H1 (cell line): Measurements from ENCODE around the gene C6orf62. TPM values are rescaled to one million over a fixed set of nuclear protein-coding genes. Genes with fewer than 3 reads are reported as not detected.

Experiments
- CTCF ChIA-PET: fragments of 300-600 bp; sonication (Branson Sonifier 250); formaldehyde crosslinking; loops from one replicate; lab custom pipeline; 2021; ENCODE audit not compliant: partially characterized antibody; lab: Charles Lee
- POLR2A ChIA-PET: fragments of 300-600 bp; sonication (Branson Sonifier 250); formaldehyde crosslinking; loops from one replicate; lab custom pipeline; 2021; ENCODE audit warnings: inconsistent platforms; ENCODE audit not compliant: partially characterized antibody; lab: Charles Lee
- DNase-seq, 2 experiments: peaks; one replicate each; pipeline versions ENCODE4 v3.0.0 to v3.0.0-alpha.2; 2010 to 2022; ENCODE audit warnings: low spot score in 2 of 2, low read depth in 1 of 2, mixed read lengths in 1 of 2
- FAIRE-seq: peaks from 2 replicates; lab custom pipeline; 2011; peaks lifted over from hg19 to GRCh38; lab: Jason Lieb, UNC
- H2AFZ ChIP-seq: 2 replicates; pipeline ENCODE4 v1.8.1; 2012; ENCODE audit warnings: low read length, inconsistent platforms
- H2AK5ac ChIP-seq: 2 replicates; pipeline ENCODE4 v1.6.1; 2013; ENCODE audit warnings: low read depth, low read length
- H2BK120ac ChIP-seq: replicated peaks from 2 replicates; pipeline ENCODE3; 2013; ENCODE audit warnings: low read depth, low read length, inconsistent platforms
- H2BK12ac ChIP-seq: 2 replicates; pipeline ENCODE4 v1.6.1; 2013; ENCODE audit warnings: low read depth, low read length
- H2BK15ac ChIP-seq: 2 replicates; pipeline ENCODE4 v1.6.1; 2013; ENCODE audit warnings: low read length
- H2BK20ac ChIP-seq: 2 replicates; pipeline ENCODE4 v1.6.1; 2013; ENCODE audit warnings: low read length
- H2BK5ac ChIP-seq: 2 replicates; pipeline ENCODE4 v1.6.1; 2013; ENCODE audit warnings: low read depth, low read length
- H3K14ac ChIP-seq: 2 replicates; pipeline ENCODE4 v1.6.1; 2013; ENCODE audit warnings: inconsistent platforms; ENCODE audit not compliant: insufficient read length
- H3K18ac ChIP-seq: 2 replicates; pipeline ENCODE4 v1.6.1; 2013; ENCODE audit warnings: low read length; ENCODE audit errors: extremely low read depth
- H3K23ac ChIP-seq: 2 replicates; pipeline ENCODE4 v1.6.1; 2013; ENCODE audit warnings: inconsistent platforms; ENCODE audit not compliant: insufficient read length
- H3K23me2 ChIP-seq: 2 replicates; pipeline ENCODE4 v1.6.1; 2013; ENCODE audit warnings: low read depth, low read length
- H3K27ac ChIP-seq: 2 replicates; pipeline ENCODE4 v1.6.1; 2011; ENCODE audit warnings: low read depth, low read length, inconsistent platforms
- H3K27me3 ChIP-seq, 4 experiments: replicated peaks in 1 of 4; 1 replicate in 1 of 4; 2 replicates in 3 of 4; pipeline versions ENCODE4 v1.6.1 to v1.8.1; 2011 to 2013; ENCODE audit warnings: low read length in 3 of 4, mild to moderate bottlenecking in 3 of 4, inconsistent platforms in 2 of 4, mixed read lengths in 2 of 4, moderate library complexity in 1 of 4; ENCODE audit not compliant: control insufficient read depth in 3 of 4, insufficient read depth in 3 of 4; ENCODE audit errors: extremely low read depth in 1 of 4
- H3K36me3 ChIP-seq, 4 experiments: 2 replicates each; pipeline versions ENCODE4 v1.6.1 to v1.8.1; 2011 to 2013; ENCODE audit warnings: mild to moderate bottlenecking in 4 of 4, low read length in 3 of 4, moderate library complexity in 2 of 4, control low read depth in 1 of 4, inconsistent platforms in 1 of 4; ENCODE audit not compliant: insufficient read depth in 4 of 4, control insufficient read depth in 2 of 4
- H3K4ac ChIP-seq: replicated peaks from 2 replicates; pipeline ENCODE3; 2013; ENCODE audit warnings: low read length, low read depth, mixed read lengths, inconsistent platforms; ENCODE audit not compliant: insufficient read length
- H3K4me1 ChIP-seq, 4 experiments: replicated peaks in 1 of 4; 1 replicate in 1 of 4; 2 replicates in 3 of 4; pipeline versions ENCODE4 v1.6.1 to v1.8.1; 2011 to 2013; ENCODE audit warnings: low read length in 3 of 4, inconsistent platforms in 2 of 4, mixed read lengths in 1 of 4; ENCODE audit not compliant: insufficient read depth in 4 of 4, control insufficient read depth in 3 of 4
- H3K4me2 ChIP-seq, 2 experiments: 2 replicates each; pipeline versions ENCODE4 v1.6.1 to v1.8.1; 2011 to 2013; ENCODE audit warnings: low read depth in 2 of 2, low read length in 2 of 2, control low read depth in 1 of 2, inconsistent platforms in 1 of 2, mild to moderate bottlenecking in 1 of 2; ENCODE audit not compliant: insufficient read depth in 1 of 2
- H3K4me3 ChIP-seq, 4 experiments: fragments of 200-600, 300-600 bp in 1 of 4; sonication (generic), shearing (Covaris generic), sonication (Bioruptor Twin) in 1 of 4; 2 replicates each; pipeline versions ENCODE4 v1.5.1 to v1.8.1; 2011 to 2016; ENCODE audit warnings: low read length in 4 of 4, low read depth in 3 of 4, control low read depth in 2 of 4, inconsistent platforms in 2 of 4, mild to moderate bottlenecking in 2 of 4, mixed read lengths in 1 of 4, moderate library complexity in 1 of 4; ENCODE audit not compliant: insufficient read depth in 2 of 4; ENCODE audit errors: extremely low read depth in 1 of 4
- H3K56ac ChIP-seq: replicated peaks from 2 replicates; pipeline ENCODE3; 2013; ENCODE audit warnings: low read depth, mild to moderate bottlenecking, mixed read lengths, low read length, inconsistent platforms; ENCODE audit not compliant: insufficient read length
- H3K79me1 ChIP-seq: 2 replicates; pipeline ENCODE4 v1.6.1; 2013; ENCODE audit warnings: low read depth, low read length, control low read depth
- H3K79me2 ChIP-seq, 2 experiments: 2 replicates each; pipeline versions ENCODE4 v1.6.1 to v1.8.1; 2012 to 2013; ENCODE audit warnings: low read length in 2 of 2, mild to moderate bottlenecking in 2 of 2, inconsistent platforms in 1 of 2; ENCODE audit not compliant: insufficient read depth in 2 of 2, control insufficient read depth in 1 of 2
- H3K9ac ChIP-seq, 4 experiments: replicated peaks in 1 of 4; 1 replicate in 1 of 4; 2 replicates in 3 of 4; pipeline versions ENCODE4 v1.6.1 to v1.8.1; 2011 to 2013; ENCODE audit warnings: low read depth in 3 of 4, low read length in 3 of 4, control low read depth in 2 of 4, mild to moderate bottlenecking in 2 of 4, moderate library complexity in 2 of 4, inconsistent platforms in 1 of 4; ENCODE audit errors: extremely low read depth in 1 of 4
- H3K9me3 ChIP-seq, 2 experiments: 2 replicates each; pipeline versions ENCODE4 v1.6.1 to v1.8.1; 2012 to 2013; ENCODE audit warnings: mild to moderate bottlenecking in 2 of 2, moderate library complexity in 2 of 2, control low read depth in 1 of 2, inconsistent platforms in 1 of 2, low read depth in 1 of 2, low read length in 1 of 2, mixed read lengths in 1 of 2; ENCODE audit not compliant: insufficient read depth in 2 of 2
- H4K20me1 ChIP-seq, 2 experiments: replicated peaks in 1 of 2; 2 replicates each; pipeline versions ENCODE3 to v1.8.1; 2011 to 2013; ENCODE audit warnings: inconsistent platforms in 2 of 2, low read length in 2 of 2, mild to moderate bottlenecking in 1 of 2; ENCODE audit not compliant: insufficient read depth in 2 of 2, control insufficient read depth in 1 of 2
- H4K5ac ChIP-seq: 2 replicates; pipeline ENCODE4 v1.6.1; 2013; ENCODE audit warnings: low read length, low read depth, mixed read lengths, inconsistent platforms; ENCODE audit not compliant: insufficient read length
- H4K8ac ChIP-seq: 2 replicates; pipeline ENCODE4 v1.8.0; 2013; ENCODE audit warnings: mild to moderate bottlenecking, moderate library complexity, low read length, inconsistent platforms; ENCODE audit not compliant: insufficient read depth; ENCODE audit errors: extremely low read depth
- H4K91ac ChIP-seq: replicated peaks from 2 replicates; pipeline ENCODE3; 2013; ENCODE audit warnings: low read length, mixed read lengths, inconsistent platforms; ENCODE audit not compliant: insufficient read length
- BCL11A ChIP-seq, 2 experiments: IDR thresholded peaks; one replicate each; pipeline ENCODE4 v1.6.1; 2011; ENCODE audit warnings: low read depth in 2 of 2, low read length in 2 of 2, mild to moderate bottlenecking in 2 of 2
- CEBPB ChIP-seq: IDR thresholded peaks from 2 replicates; pipeline ENCODE4 v1.6.1; 2012; ENCODE audit warnings: low read depth, low read length
- EGR1 ChIP-seq: IDR thresholded peaks from 2 replicates; pipeline ENCODE4 v1.6.1; 2011; ENCODE audit warnings: low read depth, low read length, borderline replicate concordance
- EP300 ChIP-seq, 2 experiments: IDR thresholded peaks; 1 replicate in 1 of 2; 2 replicates in 1 of 2; pipeline ENCODE4 v1.6.1; 2011 to 2012; ENCODE audit warnings: low read depth in 2 of 2, low read length in 2 of 2, mild to moderate bottlenecking in 2 of 2, borderline replicate concordance in 1 of 2, inconsistent platforms in 1 of 2, moderate library complexity in 1 of 2
- HDAC2 ChIP-seq, 2 experiments: fragments of 300-600 bp in 1 of 2; sonication (generic) in 1 of 2; IDR thresholded peaks; 2 replicates each; pipeline ENCODE4 v1.6.1; 2011 to 2012; ENCODE audit warnings: low read depth in 2 of 2, low read length in 2 of 2, mild to moderate bottlenecking in 2 of 2, moderate library complexity in 2 of 2, borderline replicate concordance in 1 of 2, inconsistent platforms in 1 of 2
- JUN ChIP-seq: IDR thresholded peaks from 2 replicates; pipeline ENCODE4 v1.6.1; 2011; ENCODE audit warnings: low read depth, mild to moderate bottlenecking, improper control_type of control experiment, low read length
- KDM4A ChIP-seq: IDR thresholded peaks from one replicate; pipeline ENCODE4 v1.7.1; 2012; ENCODE audit warnings: low read depth, mild to moderate bottlenecking, moderate library complexity, low read length, inconsistent platforms; ENCODE audit not compliant: severe bottlenecking
- POLR2A ChIP-seq, 2 experiments: IDR thresholded peaks; 1 replicate in 1 of 2; 2 replicates in 1 of 2; pipeline ENCODE4 v1.6.1; 2011; ENCODE audit warnings: low read depth in 2 of 2, low read length in 2 of 2, mild to moderate bottlenecking in 2 of 2; ENCODE audit errors: control extremely low read depth in 1 of 2
- RBBP5 ChIP-seq: IDR thresholded peaks from 2 replicates; pipeline ENCODE4 v1.7.1; 2012; ENCODE audit warnings: low read depth, mild to moderate bottlenecking, inconsistent platforms, low read length, moderate library complexity, borderline replicate concordance
- RNF2 ChIP-seq: fragments of 200-900, 300-1000 bp; sonication (generic); IDR thresholded peaks from 2 replicates; pipeline ENCODE4 v1.7.1; 2016; ENCODE audit warnings: borderline replicate concordance, low read depth, mild to moderate bottlenecking, antibody characterized with exemption, low read length; ENCODE audit not compliant: poor library complexity, severe bottlenecking; ENCODE audit errors: missing control alignments
- RXRA ChIP-seq: IDR thresholded peaks from 2 replicates; pipeline ENCODE4 v1.6.1; 2011; ENCODE audit warnings: low read depth, mild to moderate bottlenecking, low read length, moderate library complexity; ENCODE audit not compliant: insufficient read depth
- SIX5 ChIP-seq: IDR thresholded peaks from 2 replicates; pipeline ENCODE4 v1.6.1; 2011; ENCODE audit warnings: mild to moderate bottlenecking, low read depth, low read length
- SP2 ChIP-seq: IDR thresholded peaks from 2 replicates; pipeline ENCODE4 v1.6.1; 2012; ENCODE audit warnings: mild to moderate bottlenecking, low read length, inconsistent platforms
- SUZ12 ChIP-seq: fragments of 200-600 bp; sonication (generic); IDR thresholded peaks from 2 replicates; pipeline ENCODE4 v1.6.1; 2012; ENCODE audit warnings: mild to moderate bottlenecking, inconsistent platforms, low read length, moderate library complexity, mixed read lengths
- WGBS, 2 experiments: shearing (Covaris generic) in 1 of 2; methylation state at CpG; one replicate each; pipeline versions ENCODE4 v1.1.6 to v1.1.7; 2013 to 2015; ENCODE audit warnings: low lambda C conversion rate in 2 of 2, mixed read lengths in 2 of 2, inconsistent platforms in 1 of 2, low coverage in 1 of 2, missing lambda C conversion rate in 1 of 2; ENCODE audit not compliant: insufficient replicate concordance in 2 of 2, insufficient coverage in 1 of 2, insufficient read length in 1 of 2; ENCODE audit errors: extremely low coverage in 1 of 2, missing lambda C conversion rate in 1 of 2; 5-methylcytosine and 5-hydroxymethylcytosine counted together
- polyA plus RNA-seq, 7 experiments: library from polyadenylated mRNA; depleted of rRNA in 3 of 7; stranded (reverse) in 5 of 7; unstranded in 2 of 7; fragments of >200 nt in 5 of 7; fragments of 200-250 nt in 2 of 7; gene quantifications; 1 replicate in 5 of 7; 2 replicates in 1 of 7; 4 replicates in 1 of 7; pipeline versions ENCODE4 v1.2.1 to v1.2.3, GENCODE V29; 2011 to 2013; ENCODE audit warnings: missing spikeins in 2 of 7, mixed read lengths in 2 of 7
- total RNA-seq: library from RNA; stranded (reverse); fragmentation: NEBNext Ultra II Directional; extraction: Animal tissue kit (Norgen Biotek cat#: 25700); gene quantifications from 2 replicates; pipeline ENCODE4 v1.2.1, GENCODE V29; 2021

C6orf62 gene
- total and polyA plus RNA-seq, 2 of the 8 experiments (the other 6 are each of a cell fraction or from before 2014, with no cell fraction given) = 25.6 to 101 TPM

DNA sequence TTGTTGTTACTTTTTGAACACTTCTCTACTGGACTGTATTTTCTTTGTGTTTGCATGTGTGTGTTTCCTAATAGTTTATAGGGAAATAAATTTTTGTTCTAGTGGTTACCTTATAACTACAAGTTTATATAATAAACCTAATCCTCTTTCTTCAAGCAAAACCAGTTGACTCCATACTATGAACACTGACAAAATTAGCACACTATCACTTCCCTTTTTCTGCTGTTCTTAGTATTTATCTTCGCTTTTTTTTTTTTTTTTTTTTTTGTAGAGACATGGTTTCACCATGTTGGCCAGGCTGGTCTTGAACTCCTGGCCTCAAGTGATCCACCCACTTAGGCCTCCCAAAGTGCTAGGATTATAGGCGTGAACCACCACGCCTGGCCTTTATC lies 25.0 kb upstream of the C6orf62 start:
- H4K91ac ChIP-seq = no peak overlapping the region
- no peak overlapping the region for H3K9ac ChIP-seq
- no peak overlapping the region for H2AK5ac ChIP-seq
- H3K4me1 ChIP-seq = no peaks in the 10 kb centered on the region
- whole genome bisulfite sequencing, 2 experiments = 86% methylated on average over 3 of the region's 3 CpGs; no CpG with 5 or more reads in 1 of the 2 experiments
- no peak overlapping the region for H3K4me2 ChIP-seq
- no peak overlapping the region for H3K4ac ChIP-seq
- no peak overlapping the region for H3K18ac ChIP-seq
- FAIRE-seq (no peak), DNase-seq (no peak)
- H4K5ac ChIP-seq = no peak overlapping the region
- CTCF ChIA-PET = interaction anchor here (0.9 kb wide), 1 partner anchor 11 kb away, joined by 3 read pairs; no protein-coding TSS in a partner anchor
- H3K23ac ChIP-seq = no peak overlapping the region
- no peak overlapping the region for H4K8ac ChIP-seq
- H4K20me1 ChIP-seq = no peaks in the 10 kb centered on the region
- no peaks in the 10 kb centered on the region for H3K36me3 ChIP-seq
- H2BK15ac ChIP-seq = no peak overlapping the region
- no peak overlapping the region for H3K56ac ChIP-seq
- no peak overlapping the region for H2BK120ac ChIP-seq
- no peak overlapping the region for H2BK12ac ChIP-seq
- POLR2A ChIA-PET = interaction anchor here (1.6 kb wide), 1 partner anchor 10 kb away, joined by 3 read pairs; no protein-coding TSS in a partner anchor
- H3K27ac ChIP-seq = no peak overlapping the region
- H3K79me1 ChIP-seq = no peaks in the 10 kb centered on the region
- no peaks in the 10 kb centered on the region for H3K9me3 ChIP-seq
- H3K79me2 ChIP-seq = no peaks in the 10 kb centered on the region
- no peak overlapping the region for H3K4me3 ChIP-seq
- no peaks in the 10 kb centered on the region for H3K23me2 ChIP-seq
- H2AFZ ChIP-seq = no peak overlapping the region
- no peak overlapping the region for H3K14ac ChIP-seq
- no peak overlapping the region for H2BK5ac ChIP-seq
- no peak overlapping the region for H2BK20ac ChIP-seq
- no peaks in the 10 kb centered on the region for H3K27me3 ChIP-seq
- no peak for TF ChIP-seq EP300 (IDR thresholded peaks at IDR 0.05; ENCODE audit: borderline replicate concordance in 1 of 2, low read depth in 2 of 2, low read length in 2 of 2)
- TF ChIP-seq KDM4A = no peak
- no peak for TF ChIP-seq RXRA
- TF ChIP-seq SUZ12 = no peak
- no peak for TF ChIP-seq JUN
- no peak for TF ChIP-seq RBBP5
- TF ChIP-seq CEBPB = no peak
- TF ChIP-seq SIX5 = no peak
- TF ChIP-seq HDAC2 (IDR thresholded peaks at IDR 0.05; ENCODE audit: borderline replicate concordance in 1 of 2, low read depth in 2 of 2, low read length in 2 of 2) = no peak
- no peak for TF ChIP-seq POLR2A (IDR thresholded peaks at IDR 0.05; ENCODE audit: control extremely low read depth in 1 of 2, low read depth in 2 of 2, low read length in 2 of 2)
- no peak for TF ChIP-seq RNF2
- TF ChIP-seq EGR1 = no peak
- TF ChIP-seq BCL11A (IDR thresholded peaks at IDR 0.05; ENCODE audit: low read depth in 2 of 2, low read length in 2 of 2) = no peak
- no peak for TF ChIP-seq SP2
